ENCODE measurements around the gene SESN1.

GRCh38 chr6:108982154-108983113 lies 112.2 kb downstream of the SESN1 start:
- TF ChIP-seq CTCF (IDR thresholded peaks at IDR 0.05) (no peak), POLR2A (IDR thresholded peaks at IDR 0.05) (no peak)
